ENCODE measurements around the gene ERGIC3. TPM values are rescaled to one million over a fixed set of nuclear protein-coding genes. Genes with fewer than 3 reads are reported as not detected.

The ERGIC3 gene
- total and polyA plus RNA-seq, 2 donors (not counting 3 experiments of a cell fraction or from before 2014, with no cell fraction given) = 203 to 419 TPM

DNA sequence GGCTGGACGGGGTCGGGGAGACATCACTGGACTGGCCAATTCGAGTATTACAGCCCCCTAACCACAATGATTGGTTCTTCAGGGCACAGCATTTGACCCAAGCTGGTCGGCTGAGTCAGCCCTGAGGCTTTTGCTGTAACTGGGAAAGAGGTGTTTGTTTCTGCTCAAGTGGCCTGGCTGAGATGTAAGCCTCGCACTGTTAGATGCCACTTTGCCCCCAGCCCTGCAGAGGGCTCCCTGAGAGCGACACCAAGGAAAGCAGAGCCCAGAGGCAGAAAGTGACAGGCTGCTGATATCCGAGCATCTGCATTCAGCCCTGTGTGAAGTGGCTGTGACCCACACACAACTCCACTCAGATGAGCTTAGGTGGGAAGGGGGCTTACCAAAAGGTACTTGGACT is 19.4 kb downstream of the ERGIC3 start:
- no peak for TF ChIP-seq MYC (IDR thresholded peaks at IDR 0.05; ENCODE audit: low read depth, low read length)
- peak; percentile 9 to 32 for TF ChIP-seq CTCF (IDR thresholded peaks at IDR 0.05; ENCODE audit: extremely low read depth in 1 of 2, insufficient read depth in 1 of 2, low read depth in 1 of 2, low read length in 2 of 2)
- no peak overlapping the region for H3K4me2 ChIP-seq (ENCODE audit: insufficient read depth, low read length)
- dilution Hi-C loops (cut with MboI; ENCODE audit: extremely low pct_ligation_motif_present, low sequenced_read_pairs) = no loop called here
- peak; percentile 30 for DNase-seq (ENCODE audit: low read depth, low spot score)
- no peaks in the 10 kb centered on the region for H3K79me2 ChIP-seq (ENCODE audit: control insufficient read depth, insufficient read depth, low read length)
- no peak overlapping the region for H3K27ac ChIP-seq (ENCODE audit: insufficient read depth, low read depth, low read length)
- H3K4me3 ChIP-seq (replicated peaks in 1 of 3; ENCODE audit: insufficient read depth in 1 of 3, low read depth in 1 of 3, low read length in 3 of 3) = no peak overlapping the region
- no peak overlapping the region for H3K9ac ChIP-seq (replicated peaks; ENCODE audit: extremely low read depth, insufficient read depth, low read length)
- no TSS peak for BruUV-seq (replicated peaks)
- no peak for FAIRE-seq
- CTCF ChIA-PET = interaction anchor here (1.2 kb wide), 1 partner anchor 58 kb away, joined by 5 read pairs; no protein-coding TSS in a partner anchor
- POLR2A ChIA-PET = no interaction called here
- no peaks in the 10 kb centered on the region for H3K27me3 ChIP-seq (ENCODE audit: control insufficient read depth in 2 of 2, insufficient read depth in 2 of 2, low read length in 2 of 2)
- intact Hi-C loops (cut with micrococcal nuclease) = no loop called here
- peaks cover 0 to 12% of the 10 kb centered on the region in 2 experiments for H3K36me3 ChIP-seq (ENCODE audit: control insufficient read depth in 2 of 2, extremely low read depth in 1 of 2, insufficient read depth in 2 of 2, low read length in 2 of 2)
- H4K20me1 ChIP-seq (replicated peaks; ENCODE audit: control insufficient read depth, extremely low read depth, insufficient read depth, low read length) = no peaks in the 10 kb centered on the region
- H2AFZ ChIP-seq (ENCODE audit: low read depth, low read length) = no peak overlapping the region
- no peaks in the 10 kb centered on the region for H3K9me1 ChIP-seq (replicated peaks; ENCODE audit: control insufficient read depth, extremely low read depth, insufficient read depth, low read length)
- no peaks in the 10 kb centered on the region for H3K4me1 ChIP-seq (ENCODE audit: control insufficient read depth, extremely low read depth, insufficient read depth, low read length)
- no peaks in the 10 kb centered on the region for H3K9me3 ChIP-seq (replicated peaks; ENCODE audit: control insufficient read depth, insufficient read depth, low read length)

DNA sequence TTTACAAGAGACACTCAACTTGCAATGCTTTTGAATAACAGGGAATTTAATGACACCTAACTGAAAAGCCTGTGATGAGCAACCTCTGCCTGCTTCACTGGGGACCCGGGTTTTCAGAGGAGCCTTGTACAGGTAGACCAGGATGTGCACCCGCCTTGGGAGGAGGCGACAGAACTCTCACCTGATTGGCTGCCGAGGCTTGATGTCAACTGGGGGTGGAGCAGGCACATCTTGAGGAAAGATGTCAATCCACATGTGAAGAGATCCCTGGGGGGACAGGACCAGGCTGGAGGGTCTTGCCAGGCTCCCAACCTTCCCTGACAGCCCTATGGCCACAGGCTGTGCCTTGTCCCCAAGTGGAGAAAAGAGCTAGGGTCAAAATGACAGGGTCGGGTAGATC is 19.8 kb downstream of the ERGIC3 start:
- Histone ChIP-seq H3K27me3 (ENCODE audit: control insufficient read depth in 2 of 2, insufficient read depth in 2 of 2, low read length in 2 of 2) (no peaks in the 10 kb centered on the region), H3K4me1 (ENCODE audit: control insufficient read depth, extremely low read depth, insufficient read depth, low read length) (no peaks in the 10 kb centered on the region), H3K36me3 (ENCODE audit: control insufficient read depth in 2 of 2, extremely low read depth in 1 of 2, insufficient read depth in 2 of 2, low read length in 2 of 2) (peaks cover 0 to 8% of the 10 kb centered on the region in 2 experiments), H3K4me3 (replicated peaks in 1 of 3; ENCODE audit: insufficient read depth in 1 of 3, low read depth in 1 of 3, low read length in 3 of 3) (no peak overlapping the region), H3K27ac (ENCODE audit: insufficient read depth, low read depth, low read length) (no peak overlapping the region), H3K4me2 (ENCODE audit: insufficient read depth, low read length) (no peak overlapping the region), H3K9me3 (replicated peaks; ENCODE audit: control insufficient read depth, insufficient read depth, low read length) (no peaks in the 10 kb centered on the region), H2AFZ (ENCODE audit: low read depth, low read length) (no peak overlapping the region), H3K9me1 (replicated peaks; ENCODE audit: control insufficient read depth, extremely low read depth, insufficient read depth, low read length) (no peaks in the 10 kb centered on the region), H3K79me2 (ENCODE audit: control insufficient read depth, insufficient read depth, low read length) (no peaks in the 10 kb centered on the region), H3K9ac (replicated peaks; ENCODE audit: extremely low read depth, insufficient read depth, low read length) (no peak overlapping the region), H4K20me1 (replicated peaks; ENCODE audit: control insufficient read depth, extremely low read depth, insufficient read depth, low read length) (no peaks in the 10 kb centered on the region)
- dilution Hi-C loops (cut with MboI; ENCODE audit: extremely low pct_ligation_motif_present, low sequenced_read_pairs) (no loop called here), intact Hi-C loops (cut with micrococcal nuclease) (no loop called here)
- DNase-seq (ENCODE audit: low read depth, low spot score) (no peak), FAIRE-seq (no peak)
- CTCF ChIA-PET = no interaction called here
- POLR2A ChIA-PET = no interaction called here
- BruUV-seq (replicated peaks) = no TSS peak
- TF ChIP-seq CTCF (IDR thresholded peaks at IDR 0.05; ENCODE audit: extremely low read depth in 1 of 2, insufficient read depth in 1 of 2, low read depth in 1 of 2, low read length in 2 of 2) = no peak
- no peak for TF ChIP-seq FOS (IDR thresholded peaks at IDR 0.05; ENCODE audit: borderline replicate concordance, insufficient read depth, low read length)
- TF ChIP-seq EZH2 (IDR thresholded peaks at IDR 0.05; ENCODE audit: borderline replicate concordance, low read depth, low read length, severe bottlenecking) = no peak
- TF ChIP-seq MAX (IDR thresholded peaks at IDR 0.05; ENCODE audit: insufficient read depth, insufficient read length) = no peak
- TF ChIP-seq POLR2A (IDR thresholded peaks at IDR 0.05; ENCODE audit: low read depth, low read length) = no peak
- TF ChIP-seq GATA2 (IDR thresholded peaks at IDR 0.05; ENCODE audit: insufficient read depth, insufficient read length, low read depth, low read length) = no peak
- TF ChIP-seq MYC (IDR thresholded peaks at IDR 0.05; ENCODE audit: low read depth, low read length) = no peak
- no peak for TF ChIP-seq JUN (IDR thresholded peaks at IDR 0.05; ENCODE audit: borderline replicate concordance, insufficient read depth, insufficient read length, low read depth)
- no peak for TF ChIP-seq POLR2AphosphoS5 (IDR thresholded peaks at IDR 0.05; ENCODE audit: insufficient read depth, low read depth, low read length)
